Ovary (tissue), 3 donors: ENCODE results near the gene MATCAP1.

Source experiments
- POLR2A ChIP-seq: fragments of 450-650 bp; IDR thresholded peaks from one replicate; pipeline ENCODE4 v1.6.1; 2017; ENCODE audit warnings: antibody characterized with exemption, mild to moderate bottlenecking, moderate library complexity
- TF ChIP-seq, protein P1 (sequence below), 3 donors: fragments of 450-650 bp in 2 of 3; fragments of 200-600 bp in 1 of 3; IDR thresholded peaks; one replicate each; pipeline versions ENCODE4 v1.5.1 to v1.8.0; 2016 to 2022; ENCODE audit warnings: antibody characterized with exemption in 3 of 3, mild to moderate bottlenecking in 1 of 3
- donor health status: DM: no; HTN: no; CAD: no.

DNA sequence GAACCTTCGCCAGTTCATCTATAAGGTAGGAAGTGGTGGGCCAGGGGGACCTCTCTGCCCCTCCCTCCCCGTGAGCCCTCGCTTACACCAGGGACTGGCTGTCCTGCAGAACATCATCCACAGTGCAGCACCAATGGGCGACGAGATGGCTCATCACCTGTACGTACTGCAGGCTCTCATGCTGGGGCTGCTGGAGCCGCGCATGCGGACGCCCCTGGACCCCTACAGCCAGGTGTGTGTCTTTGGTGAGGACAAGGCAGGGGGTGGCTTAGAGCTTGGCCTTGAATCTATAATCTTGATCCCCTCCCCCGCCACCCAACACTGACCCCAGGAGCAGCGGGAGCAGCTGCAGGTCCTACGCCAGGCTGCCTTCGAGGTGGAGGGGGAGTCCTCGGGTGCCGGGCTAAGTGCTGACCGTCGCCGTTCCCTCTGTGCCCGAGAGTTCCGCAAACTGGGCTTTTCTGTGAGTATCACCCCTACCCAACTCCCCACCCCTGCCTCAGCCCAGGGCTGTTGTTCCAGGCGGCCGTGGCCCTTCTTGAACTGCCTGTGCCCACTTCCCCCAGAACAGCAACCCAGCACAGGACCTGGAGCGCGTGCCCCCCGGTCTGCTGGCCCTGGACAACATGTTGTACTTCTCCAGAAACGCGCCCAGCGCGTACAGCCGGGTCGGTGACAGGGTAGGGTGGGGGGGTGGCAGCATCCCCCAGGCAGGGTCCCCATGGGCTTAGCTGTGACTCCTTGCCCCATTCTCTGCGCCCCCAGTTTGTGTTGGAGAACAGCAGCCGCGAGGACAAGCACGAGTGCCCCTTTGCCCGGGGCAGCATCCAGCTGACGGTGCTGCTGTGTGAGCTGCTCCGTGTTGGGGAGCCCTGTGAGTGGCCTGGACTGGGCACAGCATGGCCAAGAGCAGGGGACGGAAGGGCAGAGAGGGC lies 17.9 kb upstream of the MATCAP1 start:
- TF ChIP-seq, protein P1, sequence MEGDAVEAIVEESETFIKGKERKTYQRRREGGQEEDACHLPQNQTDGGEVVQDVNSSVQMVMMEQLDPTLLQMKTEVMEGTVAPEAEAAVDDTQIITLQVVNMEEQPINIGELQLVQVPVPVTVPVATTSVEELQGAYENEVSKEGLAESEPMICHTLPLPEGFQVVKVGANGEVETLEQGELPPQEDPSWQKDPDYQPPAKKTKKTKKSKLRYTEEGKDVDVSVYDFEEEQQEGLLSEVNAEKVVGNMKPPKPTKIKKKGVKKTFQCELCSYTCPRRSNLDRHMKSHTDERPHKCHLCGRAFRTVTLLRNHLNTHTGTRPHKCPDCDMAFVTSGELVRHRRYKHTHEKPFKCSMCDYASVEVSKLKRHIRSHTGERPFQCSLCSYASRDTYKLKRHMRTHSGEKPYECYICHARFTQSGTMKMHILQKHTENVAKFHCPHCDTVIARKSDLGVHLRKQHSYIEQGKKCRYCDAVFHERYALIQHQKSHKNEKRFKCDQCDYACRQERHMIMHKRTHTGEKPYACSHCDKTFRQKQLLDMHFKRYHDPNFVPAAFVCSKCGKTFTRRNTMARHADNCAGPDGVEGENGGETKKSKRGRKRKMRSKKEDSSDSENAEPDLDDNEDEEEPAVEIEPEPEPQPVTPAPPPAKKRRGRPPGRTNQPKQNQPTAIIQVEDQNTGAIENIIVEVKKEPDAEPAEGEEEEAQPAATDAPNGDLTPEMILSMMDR (IDR thresholded peaks at IDR 0.05) = no peak
- TF ChIP-seq POLR2A = no peak
